Kidney (tissue), 14 donors: ENCODE results near the gene KBTBD13. TPM values are rescaled to one million over a fixed set of nuclear protein-coding genes. Genes with fewer than 3 reads are reported as not detected.

Experiments used
- DNase-seq, 5 donors: peaks; one replicate each; pipeline ENCODE4 v3.0.0-alpha.2; 2013 to 2020
- FAIRE-seq: peaks from 2 replicates; lab custom pipeline; 2012; peaks lifted over from hg19 to GRCh38; lab: Jason Lieb, UNC
- H3K27ac ChIP-seq, 2 donors: one replicate each; pipeline ENCODE4 v1.7.0; 2013; ENCODE audit warnings: low read depth in 2 of 2, low read length in 2 of 2, inconsistent platforms in 1 of 2
- H3K27me3 ChIP-seq: one replicate; pipeline ENCODE4 v1.7.1; 2013; ENCODE audit warnings: low read length, inconsistent platforms; ENCODE audit not compliant: control insufficient read depth, insufficient read depth
- H3K36me3 ChIP-seq, 3 donors: one replicate each; pipeline versions ENCODE4 v1.7.0 to v1.7.1; 2013; ENCODE audit warnings: low read length in 3 of 3, control low read depth in 1 of 3, inconsistent platforms in 1 of 3; ENCODE audit not compliant: insufficient read depth in 3 of 3, control insufficient read depth in 2 of 3
- H3K4me1 ChIP-seq, 3 donors: one replicate each; pipeline versions ENCODE4 v1.7.0 to v1.7.1; 2013; ENCODE audit warnings: low read length in 3 of 3, inconsistent platforms in 1 of 3, low read depth in 1 of 3; ENCODE audit not compliant: control insufficient read depth in 2 of 3, insufficient read depth in 2 of 3
- H3K4me3 ChIP-seq, 3 donors: one replicate each; pipeline versions ENCODE4 v1.7.0 to v1.8.1; 2013; ENCODE audit warnings: low read length in 3 of 3, control low read depth in 1 of 3, inconsistent platforms in 1 of 3
- H3K9ac ChIP-seq, 3 donors: one replicate each; pipeline versions ENCODE4 v1.7.0 to v1.7.1; 2013; ENCODE audit warnings: low read length in 3 of 3, control low read depth in 1 of 3, inconsistent platforms in 1 of 3
- H3K9me3 ChIP-seq, 3 donors: one replicate each; pipeline versions ENCODE4 v1.7.0 to v1.7.1; 2013; ENCODE audit warnings: low read length in 3 of 3, control low read depth in 1 of 3, inconsistent platforms in 1 of 3; ENCODE audit not compliant: control insufficient read depth in 2 of 3, insufficient read depth in 1 of 3
- intact Hi-C: fragments of 100-400 bp; cut with DNase I; formaldehyde crosslinking; loops from one replicate; pipeline ENCODE4 v1.11.1; 2022
- polyA plus RNA-seq: library from polyadenylated mRNA; stranded (reverse); fragments of 350-450 nt; fragmentation: Illumina TruSeq; extraction: RNeasy Lipid Tissue Mini Kit (QIAGEN cat#74804); gene quantifications from one replicate; pipeline ENCODE4 v1.2.3, GENCODE V29; 2014; ENCODE audit warnings: low read depth, low replicate concordance; ENCODE audit not compliant: insufficient read depth
- total RNA-seq: library from RNA; stranded (reverse); fragmentation: NEBNext Ultra II Directional; extraction: Animal tissue kit (Norgen Biotek cat#: 25700); gene quantifications from one replicate; pipeline ENCODE4 v1.2.1, GENCODE V29; 2021
- TF ChIP-seq, protein P1 (sequence below): IDR thresholded peaks from 3 replicates; pipeline ENCODE4 v1.5.1; 2012; ENCODE audit warnings: mild to moderate bottlenecking, moderate library complexity, borderline replicate concordance; ENCODE audit not compliant: insufficient read depth; ENCODE audit errors: extremely low read depth
- donor health status: control.
- donor health status: control.
- donor health status: control.
- donor health status: control.
- donor health status: control.
- donor health status: DM: yes; HTN: yes; CAD: no.
- donor health status: Normal renal cell carcinoma (clear cell type).

The KBTBD13 gene
- total and polyA plus RNA-seq, 2 donors from 2014 or later, result 0.06 TPM; not detected in 1

DNA sequence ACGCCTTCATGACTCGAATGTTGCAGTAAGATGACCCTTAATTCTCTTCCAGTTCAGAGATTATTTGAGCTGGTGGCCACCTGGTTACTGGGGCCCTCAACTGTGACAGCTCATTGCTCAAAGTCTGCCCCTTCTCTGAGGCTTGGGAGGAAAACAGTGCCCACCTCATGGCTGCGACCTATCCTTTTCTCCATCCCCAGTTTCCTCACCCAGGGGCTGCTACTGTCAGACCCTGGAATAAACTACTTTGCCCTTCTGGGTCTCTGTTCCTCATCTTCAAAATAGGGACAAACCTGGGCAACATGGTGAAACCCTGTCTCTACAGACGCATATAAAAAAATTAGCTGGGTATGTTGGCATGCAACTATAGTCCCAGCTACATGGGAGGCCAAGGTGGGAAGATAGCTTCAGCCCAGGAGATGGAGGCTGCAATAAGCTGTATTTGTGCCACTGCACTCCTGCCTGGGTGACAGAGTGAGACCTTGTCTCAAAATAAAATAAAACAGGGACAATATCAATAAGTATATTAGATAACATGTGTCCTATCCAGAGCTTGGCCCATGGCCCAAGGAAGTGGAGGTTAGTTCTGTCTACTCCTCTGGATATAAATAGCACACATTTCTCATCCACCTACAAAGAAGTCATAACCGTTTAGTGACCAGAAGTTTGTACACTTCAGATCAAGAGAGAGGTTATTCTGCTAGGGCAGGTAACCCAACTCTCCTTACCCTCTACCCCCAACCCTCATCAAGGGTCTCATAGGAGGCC, 6.6 kb upstream of the KBTBD13 start:
- no peaks in the 10 kb centered on the region for H3K36me3 ChIP-seq
- no peak overlapping the region for H3K9ac ChIP-seq
- intact Hi-C loops, result no loop called here
- H3K4me3 ChIP-seq, result no peak overlapping the region
- no peak for FAIRE-seq
- H3K9me3 ChIP-seq, result no peaks in the 10 kb centered on the region
- H3K4me1 ChIP-seq, result peaks cover 0 to 7% (median 3%) of the 10 kb centered on the region in 3 donors
- H3K27me3 ChIP-seq, result no peaks in the 10 kb centered on the region
- no peak for DNase-seq
- H3K27ac ChIP-seq, result no peak overlapping the region
- TF ChIP-seq, protein P1, sequence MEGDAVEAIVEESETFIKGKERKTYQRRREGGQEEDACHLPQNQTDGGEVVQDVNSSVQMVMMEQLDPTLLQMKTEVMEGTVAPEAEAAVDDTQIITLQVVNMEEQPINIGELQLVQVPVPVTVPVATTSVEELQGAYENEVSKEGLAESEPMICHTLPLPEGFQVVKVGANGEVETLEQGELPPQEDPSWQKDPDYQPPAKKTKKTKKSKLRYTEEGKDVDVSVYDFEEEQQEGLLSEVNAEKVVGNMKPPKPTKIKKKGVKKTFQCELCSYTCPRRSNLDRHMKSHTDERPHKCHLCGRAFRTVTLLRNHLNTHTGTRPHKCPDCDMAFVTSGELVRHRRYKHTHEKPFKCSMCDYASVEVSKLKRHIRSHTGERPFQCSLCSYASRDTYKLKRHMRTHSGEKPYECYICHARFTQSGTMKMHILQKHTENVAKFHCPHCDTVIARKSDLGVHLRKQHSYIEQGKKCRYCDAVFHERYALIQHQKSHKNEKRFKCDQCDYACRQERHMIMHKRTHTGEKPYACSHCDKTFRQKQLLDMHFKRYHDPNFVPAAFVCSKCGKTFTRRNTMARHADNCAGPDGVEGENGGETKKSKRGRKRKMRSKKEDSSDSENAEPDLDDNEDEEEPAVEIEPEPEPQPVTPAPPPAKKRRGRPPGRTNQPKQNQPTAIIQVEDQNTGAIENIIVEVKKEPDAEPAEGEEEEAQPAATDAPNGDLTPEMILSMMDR, result no peak

DNA sequence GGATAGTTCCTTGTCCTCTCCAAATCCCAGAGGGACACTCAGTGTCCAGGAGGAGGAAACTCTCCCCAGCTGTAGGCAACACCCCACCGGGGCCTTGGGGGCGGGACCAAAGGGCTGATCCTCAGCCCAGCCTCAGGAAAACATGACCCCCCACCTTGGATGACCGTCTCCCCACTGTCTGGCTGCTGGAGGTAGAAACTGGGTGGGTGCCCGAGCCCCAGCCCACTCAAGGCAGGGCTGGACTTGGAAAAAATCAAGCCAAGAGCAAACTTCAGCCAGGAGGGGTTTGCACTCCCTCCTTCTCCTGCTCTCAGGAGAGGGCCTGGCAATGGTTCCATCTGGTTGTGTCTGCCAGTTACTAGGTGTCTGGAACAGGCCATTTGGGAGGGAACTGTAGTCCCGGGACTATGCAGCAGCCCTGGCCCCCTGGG, 5.2 kb upstream of the KBTBD13 start:
- TF ChIP-seq, protein P1, result no peak
- H3K27ac ChIP-seq, result no peak overlapping the region
- H3K27me3 ChIP-seq, result no peaks in the 10 kb centered on the region
- intact Hi-C loops, result no loop called here
- DNase-seq (no peak), FAIRE-seq (no peak)
- no peak overlapping the region for H3K4me3 ChIP-seq
- H3K4me1 ChIP-seq, result peaks cover 0 to 7% (median 3%) of the 10 kb centered on the region in 3 donors
- no peaks in the 10 kb centered on the region for H3K36me3 ChIP-seq
- H3K9me3 ChIP-seq, result no peaks in the 10 kb centered on the region
- H3K9ac ChIP-seq, result no peak overlapping the region

DNA sequence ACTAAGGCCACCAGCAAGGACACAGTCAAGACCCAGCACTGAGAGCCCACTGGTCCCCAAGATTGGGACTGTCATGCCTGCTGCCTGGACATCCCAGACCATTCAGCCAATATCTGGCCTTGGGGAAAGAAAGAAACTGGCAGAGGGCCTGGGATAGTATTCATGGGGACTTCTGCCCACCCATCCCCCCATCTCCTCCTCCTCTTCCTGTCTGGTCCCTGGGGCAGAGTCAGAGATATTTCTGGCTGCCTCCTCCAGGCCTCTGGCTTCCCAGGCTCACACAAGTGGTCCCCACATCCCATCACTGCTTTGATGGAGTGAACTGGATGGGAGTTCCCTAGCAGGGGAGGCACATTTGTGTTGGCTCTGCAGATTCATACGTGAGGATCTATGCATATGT, 4.5 kb upstream of the KBTBD13 start:
- Histone ChIP-seq H3K27ac (no peak overlapping the region), H3K4me3 (no peak overlapping the region), H3K36me3 (no peaks in the 10 kb centered on the region), H3K9ac (no peak overlapping the region), H3K27me3 (no peaks in the 10 kb centered on the region), H3K4me1 (peaks cover 0 to 7% (median 3%) of the 10 kb centered on the region in 3 donors), H3K9me3 (no peaks in the 10 kb centered on the region)
- TF ChIP-seq, protein P1, result no peak
- DNase-seq, result no peak
- intact Hi-C loops, result no loop called here
- FAIRE-seq, result no peak
